Calu3 (cell line): ENCODE data around the gene ZNF14. TPM values are rescaled to one million over a fixed set of nuclear protein-coding genes. Genes with fewer than 3 reads are reported as not detected.

ENCODE experiments used
- BruUV-seq: library from RNA; stranded (reverse); fragments of 400-500 nt; replicated peaks from 2 replicates; lab custom pipeline; 2021; lab: Mats Ljungman, UMichigan
- CTCF ChIA-PET: fragments of 300-600 bp; sonication (Branson Sonifier 250); formaldehyde crosslinking; loops from one replicate; lab custom pipeline; 2022; ENCODE audit warnings: antibody characterized with exemption; lab: Charles Lee
- DNase-seq: peaks from one replicate; pipeline ENCODE4 v3.0.0; 2022
- H3K27ac Mint-ChIP-seq: one replicate; pipeline ENCODE4 v1.8.0; 2022; ENCODE audit warnings: mixed read lengths; ENCODE audit not compliant: unreplicated experiment
- H3K27me3 Mint-ChIP-seq: one replicate; pipeline ENCODE4 v1.8.0; 2022; ENCODE audit warnings: mixed read lengths; ENCODE audit not compliant: unreplicated experiment
- H3K36me3 Mint-ChIP-seq: one replicate; pipeline ENCODE4 v1.8.0; 2022; ENCODE audit warnings: mild to moderate bottlenecking, moderate library complexity, mixed read lengths; ENCODE audit not compliant: insufficient read depth, unreplicated experiment
- H3K4me1 Mint-ChIP-seq: one replicate; pipeline ENCODE4 v1.8.0; 2022; ENCODE audit warnings: mild to moderate bottlenecking, low read depth, mixed read lengths; ENCODE audit not compliant: unreplicated experiment
- H3K4me3 Mint-ChIP-seq: one replicate; pipeline ENCODE4 v1.8.0; 2022; ENCODE audit warnings: mild to moderate bottlenecking, low read depth, moderate library complexity, mixed read lengths; ENCODE audit not compliant: unreplicated experiment
- H3K9me3 Mint-ChIP-seq: one replicate; pipeline ENCODE4 v1.8.0; 2022; ENCODE audit warnings: low read depth, mixed read lengths; ENCODE audit not compliant: unreplicated experiment
- CTCF ChIP-seq: fragments of 200-600 bp; IDR thresholded peaks from one replicate; pipeline ENCODE4 v1.8.0; 2022; ENCODE audit warnings: antibody characterized with exemption; ENCODE audit not compliant: unreplicated experiment
- intact Hi-C: fragments of 100-400 bp; cut with micrococcal nuclease; formaldehyde crosslinking; loops from one replicate; pipeline ENCODE4 v1.10.0; 2022; ENCODE audit not compliant: unreplicated experiment
- total RNA-seq: library from RNA; stranded (reverse); gene quantifications from 2 replicates; pipeline ENCODE4 v1.2.3, GENCODE V29; 2022

ZNF14 gene
- total RNA-seq, 1 experiment from 2014 or later: 3.1 TPM

- H3K4me3 Mint-ChIP-seq: no peak overlapping the region
- no peak for DNase-seq
- CTCF ChIA-PET: interaction anchor here (0.6 kb wide), 1 partner anchor 84 kb away, joined by 3 read pairs; no protein-coding TSS in a partner anchor
- no peak for TF ChIP-seq CTCF
- H3K9me3 Mint-ChIP-seq: peaks cover 2% of the 10 kb centered on the region
- H3K36me3 Mint-ChIP-seq: no peaks in the 10 kb centered on the region
- no peak overlapping the region for H3K27ac Mint-ChIP-seq
- no peaks in the 10 kb centered on the region for H3K27me3 Mint-ChIP-seq
- intact Hi-C loops: no loop called here
- no TSS peak for BruUV-seq
- H3K4me1 Mint-ChIP-seq: no peaks in the 10 kb centered on the region
These were observed 17.3 kb upstream of the ZNF14 start for GRCh38 chr19:19749908-19750841.

GRCh38 chr19:19749117-19749907 is 16.4 kb upstream of the ZNF14 start:
- no peaks in the 10 kb centered on the region for H3K4me1 Mint-ChIP-seq
- no TSS peak for BruUV-seq
- peaks cover 2% of the 10 kb centered on the region for H3K9me3 Mint-ChIP-seq
- DNase-seq: no peak
- CTCF ChIA-PET: no interaction called here
- intact Hi-C loops: no loop called here
- TF ChIP-seq CTCF: no peak
- H3K36me3 Mint-ChIP-seq: no peaks in the 10 kb centered on the region
- H3K27me3 Mint-ChIP-seq: no peaks in the 10 kb centered on the region
- H3K27ac Mint-ChIP-seq: no peak overlapping the region
- H3K4me3 Mint-ChIP-seq: no peak overlapping the region

- no TSS peak for BruUV-seq
- Mint-ChIP-seq H3K36me3 (no peaks in the 10 kb centered on the region), H3K27me3 (no peaks in the 10 kb centered on the region), H3K9me3 (peaks cover 4% of the 10 kb centered on the region), H3K4me3 (no peak overlapping the region), H3K27ac (no peak overlapping the region), H3K4me1 (no peaks in the 10 kb centered on the region)
- TF ChIP-seq CTCF: no peak
- intact Hi-C loops: no loop called here
- CTCF ChIA-PET: no interaction called here
- DNase-seq: no peak
These were observed 15.5 kb upstream of the ZNF14 start for GRCh38 chr19:19748249-19748938.
